NOMO-1 (cell line): ENCODE results near the gene CR1L.

Experiments used
- DNase-seq, 2 experiments: peaks; one replicate each; lab custom pipeline; 2025; ENCODE audit not compliant: unreplicated experiment in 2 of 2; lab: John Stamatoyannopoulos, UW

Gene CR1L

DNA sequence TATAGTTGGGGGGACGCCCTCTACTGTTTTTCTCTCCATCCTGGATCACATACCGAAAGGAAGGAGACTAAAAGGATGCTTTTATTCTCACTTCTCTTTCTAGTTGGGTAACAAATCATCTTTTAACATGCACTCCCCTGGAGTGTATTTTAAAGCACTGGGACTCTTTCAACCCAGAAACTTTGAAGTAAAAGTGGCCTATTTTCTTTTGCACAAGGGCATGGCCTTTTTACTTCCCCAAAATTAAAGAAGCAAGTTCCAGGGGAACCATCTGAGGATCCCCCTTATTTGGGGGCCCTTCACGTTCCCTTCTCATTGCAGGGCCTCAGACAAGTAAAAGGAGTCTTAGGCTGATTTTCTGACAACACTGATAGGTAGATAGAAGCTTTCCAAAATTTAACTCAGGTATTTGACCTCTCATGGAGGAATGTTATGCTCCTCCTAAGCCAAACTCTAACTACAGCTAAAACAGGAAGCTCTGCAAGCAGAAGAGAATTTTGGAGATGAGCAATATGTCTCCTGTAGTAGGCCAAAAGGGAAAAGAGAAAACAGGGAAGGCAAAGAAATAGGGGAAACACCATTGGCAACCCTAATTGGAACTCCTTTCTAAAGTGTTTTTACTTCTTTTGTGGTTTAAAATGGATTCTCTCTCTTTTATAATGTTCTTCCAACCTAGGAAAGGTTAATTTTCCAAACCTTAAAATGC lies 98.1 kb downstream of the CR1L start:
- DNase-seq: peak; percentile 15 to 59

DNA sequence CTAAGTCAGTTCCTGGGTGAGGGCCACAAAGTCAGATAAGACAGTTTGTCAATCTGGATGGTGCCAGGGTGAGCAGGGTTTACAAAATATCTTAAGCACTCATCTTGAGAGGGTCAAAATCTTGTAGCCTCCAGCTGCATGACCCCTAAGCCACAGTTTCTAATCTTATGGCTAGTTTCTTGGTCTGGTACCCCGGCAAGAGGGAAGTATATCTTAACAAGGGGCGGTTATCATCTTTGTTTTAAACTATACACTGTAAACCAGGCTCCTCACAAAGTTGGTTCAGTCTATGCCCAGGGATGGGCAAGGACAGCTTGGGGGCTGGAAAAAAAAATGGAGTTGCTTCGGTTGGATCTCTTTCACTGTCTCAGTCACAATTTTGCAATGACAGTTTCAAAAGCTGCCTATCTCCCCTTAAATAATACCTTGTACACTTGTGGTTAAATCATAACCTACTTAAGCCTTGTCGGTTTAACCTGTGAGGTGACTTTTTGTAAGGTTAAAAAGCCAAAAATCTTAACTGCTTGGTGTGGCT lies 99.1 kb downstream of the CR1L start:
- DNase-seq: no peak

DNA sequence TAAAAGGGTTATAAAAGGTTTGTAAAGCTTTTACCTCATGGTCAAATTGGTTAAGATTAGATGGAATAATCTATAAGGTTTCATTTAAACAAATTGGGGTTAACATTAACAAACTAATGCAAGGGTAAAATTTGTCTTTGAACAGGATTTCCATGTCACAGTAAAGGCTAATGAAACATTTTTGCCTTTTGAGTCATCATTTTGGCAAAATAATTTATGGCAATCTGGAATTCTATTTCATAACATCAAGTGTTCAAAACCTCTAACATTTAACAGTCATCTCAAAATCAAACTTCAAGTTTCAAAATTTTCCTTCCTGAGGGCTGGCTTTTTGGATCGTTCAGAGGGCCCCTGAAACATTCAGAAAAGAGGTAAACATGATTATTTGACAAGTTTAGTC lies 100.4 kb downstream of the CR1L start:
- no peak for DNase-seq

GRCh38 chr1:207745839-207746767 lies 101.2 kb downstream of the CR1L start:
- DNase-seq: no peak

DNA sequence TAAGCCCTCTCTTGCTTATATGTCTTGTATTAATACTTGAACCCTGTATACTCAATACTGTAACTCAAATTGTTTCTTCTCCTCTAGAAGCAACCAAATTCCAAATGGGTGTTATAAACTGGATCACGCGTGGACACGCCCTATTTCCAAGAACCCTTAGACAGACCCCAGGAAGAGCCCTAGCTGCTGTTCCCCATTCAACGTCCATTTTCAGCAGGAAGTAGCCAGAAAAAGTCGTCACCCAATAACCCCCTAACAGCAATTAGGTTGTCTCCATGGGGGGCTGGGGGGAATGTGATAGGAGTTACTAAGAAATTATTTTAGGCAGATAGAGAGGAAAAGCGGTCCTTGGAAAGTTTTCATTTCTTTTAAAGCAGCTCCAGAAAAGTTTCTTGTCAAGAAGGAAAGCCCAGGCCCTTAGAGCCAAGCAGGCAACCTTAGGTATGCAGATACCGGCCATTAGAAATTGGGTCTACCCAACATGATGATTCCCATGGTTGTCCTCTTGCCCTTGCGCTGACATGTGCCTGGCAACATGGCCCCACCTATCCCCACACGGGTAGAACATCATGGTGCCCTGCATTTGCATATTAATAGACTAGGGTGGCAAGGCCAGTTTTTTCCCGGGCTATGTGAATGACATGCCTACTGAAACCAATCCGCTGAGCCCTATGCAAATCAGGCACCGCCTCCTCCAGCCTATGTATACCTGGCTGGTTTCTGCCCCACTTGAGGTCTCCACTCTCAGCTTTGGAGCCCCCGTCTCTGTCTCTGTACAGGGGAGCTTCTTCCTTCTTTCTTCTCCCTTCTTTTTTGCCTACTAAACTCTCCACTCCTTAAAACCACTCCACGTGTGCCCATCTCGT lies 102.9 kb downstream of the CR1L start:
- DNase-seq: no peak

GRCh38 chr1:207748737-207749528 lies 104.0 kb downstream of the CR1L start:
- peak in 1 of 2 experiments; percentile 15 for DNase-seq

GRCh38 chr1:207750631-207751305 lies 105.8 kb downstream of the CR1L start:
- DNase-seq: no peak

DNA sequence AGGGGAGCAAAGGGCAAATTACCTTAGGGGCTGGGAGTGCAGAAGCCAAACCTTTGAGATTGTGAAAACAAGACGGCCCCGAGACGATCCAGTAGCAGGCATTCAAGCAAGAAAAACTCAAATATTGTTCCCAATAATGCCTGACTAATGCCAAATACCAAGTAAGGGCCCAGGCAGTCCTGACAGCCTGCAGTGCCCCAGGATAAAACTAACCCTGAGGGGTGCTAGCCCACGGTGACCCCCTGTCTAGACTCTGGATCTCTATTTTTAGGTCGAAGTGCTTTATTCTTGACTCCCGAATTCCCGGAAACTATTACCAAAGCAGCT lies 106.5 kb downstream of the CR1L start:
- peak in 1 of 2 experiments; percentile 13 for DNase-seq

- DNase-seq: peak; percentile 97 to 98
These were observed 107.0 kb downstream of the CR1L start, which contains the start of gene CD46 for GRCh38 chr1:207751790-207752455. Gene CD46 (plus strand): TSS chr1:207752054. CDS start chr1:207752213, 159 bp downstream.

- no peak for DNase-seq
These were observed 107.6 kb downstream of the CR1L start for GRCh38 chr1:207752456-207752998.

DNA sequence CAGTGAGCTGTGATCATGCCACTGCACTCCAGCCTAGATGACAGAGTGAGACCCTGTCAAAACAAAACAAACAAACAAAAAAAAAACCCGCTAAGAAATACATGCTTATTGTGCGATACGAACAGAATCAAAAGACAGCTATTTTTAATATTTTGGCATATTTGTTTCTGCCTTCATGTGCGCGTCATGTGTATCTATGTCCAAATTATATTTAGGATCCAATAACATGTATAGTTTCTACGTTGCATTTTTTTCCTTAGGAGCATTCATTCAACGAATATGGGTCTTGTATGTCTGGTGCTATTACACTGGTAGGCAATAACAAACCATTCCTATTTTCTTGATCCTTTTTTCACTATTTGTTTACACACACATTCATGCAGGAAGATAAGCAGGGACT lies 108.7 kb downstream of the CR1L start:
- no peak for DNase-seq

DNA sequence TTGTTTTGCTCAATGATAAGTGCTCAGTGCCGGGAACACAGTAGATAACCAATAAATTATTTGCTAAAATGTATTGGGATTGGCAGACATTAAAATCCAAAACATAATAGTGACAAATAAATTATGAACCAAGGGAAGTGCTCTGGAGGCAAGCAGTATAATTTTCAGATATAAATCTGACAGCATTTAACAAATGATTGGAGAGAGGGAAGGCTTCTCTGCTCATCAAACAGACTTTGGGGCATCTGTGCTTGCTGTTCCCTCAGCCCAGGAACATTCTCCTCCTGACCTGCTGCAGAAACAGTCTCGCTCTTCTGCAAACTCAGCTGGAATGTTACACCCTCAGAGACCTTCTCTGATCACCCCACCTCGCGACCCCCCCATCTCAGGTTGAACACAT lies 109.1 kb downstream of the CR1L start:
- DNase-seq: no peak

DNA sequence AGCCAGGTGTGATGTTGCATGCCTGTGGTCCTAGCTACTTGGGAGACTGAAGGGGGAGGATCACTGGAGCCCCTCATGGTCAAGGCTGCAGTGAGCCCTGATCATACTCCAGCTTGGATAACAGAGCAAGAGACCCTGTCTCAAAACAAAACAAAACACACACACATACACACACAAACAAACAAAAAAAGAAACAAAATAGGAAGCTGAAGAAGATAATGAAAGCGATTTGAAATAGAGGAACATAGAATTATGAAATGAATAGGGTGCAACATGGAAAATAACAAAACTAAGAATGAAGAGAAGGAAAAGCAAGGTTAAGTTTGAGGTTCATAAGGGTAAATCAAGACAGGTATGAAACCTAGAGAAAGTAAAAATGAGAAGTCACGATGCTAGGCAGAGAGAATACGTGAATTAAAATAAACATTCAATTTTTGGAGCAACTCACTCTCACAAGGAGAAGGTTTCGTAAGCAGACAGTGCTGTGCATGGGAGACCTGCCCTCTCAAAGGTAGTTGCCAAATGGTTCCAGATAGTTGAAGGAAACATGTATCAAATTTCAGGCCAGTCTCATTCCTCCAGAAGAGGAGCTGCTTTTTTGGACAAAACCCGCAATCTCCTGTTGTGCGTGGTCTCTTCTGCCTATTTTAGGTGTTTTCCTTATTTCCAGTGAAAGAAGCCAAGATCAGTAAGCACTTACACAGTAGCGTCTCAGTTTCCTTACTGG lies 110.2 kb downstream of the CR1L start:
- DNase-seq: peak; percentile 27 to 69

- no peak for DNase-seq
These were observed 111.1 kb downstream of the CR1L start for GRCh38 chr1:207755846-207756693.

GRCh38 chr1:207762622-207763021 lies 117.7 kb downstream of the CR1L start:
- DNase-seq: no peak

GRCh38 chr1:207763091-207763490 lies 118.2 kb downstream of the CR1L start:
- no peak for DNase-seq

GRCh38 chr1:207763972-207764371 lies 119.0 kb downstream of the CR1L start:
- no peak for DNase-seq
